ENCODE data around the gene MARK1. TPM values are rescaled to one million over a fixed set of nuclear protein-coding genes. Genes with fewer than 3 reads are reported as not detected.

Gene MARK1
- total RNA-seq, 1 donor from 2014 or later, result 13.2 TPM

DNA sequence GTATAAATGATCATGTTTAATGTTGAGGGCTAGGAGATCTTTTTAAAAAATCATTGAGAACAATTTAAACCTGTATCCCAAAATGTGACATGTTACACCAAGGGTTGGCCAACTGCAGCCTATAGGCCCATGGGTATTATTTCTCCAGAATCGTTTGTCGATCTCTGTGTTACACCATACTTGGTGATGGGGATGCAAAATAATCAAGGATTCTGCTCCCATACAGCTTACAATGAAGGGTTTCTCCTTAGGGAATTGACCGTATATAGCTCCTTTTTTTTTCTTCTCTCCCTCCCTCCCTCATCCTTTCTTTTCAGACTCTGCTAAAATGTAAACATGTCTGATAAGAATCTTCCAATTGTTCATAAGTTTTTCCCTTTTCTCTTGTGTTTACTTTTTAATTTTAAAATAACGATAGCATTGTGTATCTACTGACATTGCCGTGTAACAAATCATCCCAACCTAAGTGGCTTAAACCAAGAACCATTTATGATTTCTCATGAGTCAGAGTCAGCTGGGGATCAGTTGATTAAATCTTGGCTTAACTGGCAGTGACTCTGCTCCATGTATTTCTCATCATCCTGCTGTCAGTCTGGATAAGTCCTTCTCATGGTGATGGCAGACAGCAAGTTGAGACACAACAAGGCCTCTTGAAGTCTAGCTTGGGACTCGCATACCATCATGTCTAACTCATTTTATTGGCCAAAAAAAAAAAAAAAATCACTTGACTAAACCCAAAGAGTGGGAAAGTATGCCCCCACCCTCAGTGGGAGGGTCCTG, 48.0 kb downstream of the MARK1 start:
- H3K36me3 Mint-ChIP-seq, result peaks cover 11% of the 10 kb centered on the region
- no peak overlapping the region for H3K4me3 ChIP-seq
- H3K4me1 ChIP-seq, result no peaks in the 10 kb centered on the region
- H2AFZ ChIP-seq (replicated peaks), result no peak overlapping the region
- H3K4me3 Mint-ChIP-seq, result no peak overlapping the region
- no peaks in the 10 kb centered on the region for H4K20me1 ChIP-seq (ENCODE audit: low read depth)
- H3K79me2 ChIP-seq (ENCODE audit: low read depth), result peaks cover 52% of the 10 kb centered on the region
- no peak overlapping the region for H3K9ac ChIP-seq
- H3F3A ChIP-seq (ENCODE audit: low read depth), result no peaks in the 10 kb centered on the region
- H3K9me3 ChIP-seq (ENCODE audit: low read depth), result peaks cover 13% of the 10 kb centered on the region
- peaks cover 2% of the 10 kb centered on the region for H3K36me3 ChIP-seq
- TF ChIP-seq, protein P1, sequence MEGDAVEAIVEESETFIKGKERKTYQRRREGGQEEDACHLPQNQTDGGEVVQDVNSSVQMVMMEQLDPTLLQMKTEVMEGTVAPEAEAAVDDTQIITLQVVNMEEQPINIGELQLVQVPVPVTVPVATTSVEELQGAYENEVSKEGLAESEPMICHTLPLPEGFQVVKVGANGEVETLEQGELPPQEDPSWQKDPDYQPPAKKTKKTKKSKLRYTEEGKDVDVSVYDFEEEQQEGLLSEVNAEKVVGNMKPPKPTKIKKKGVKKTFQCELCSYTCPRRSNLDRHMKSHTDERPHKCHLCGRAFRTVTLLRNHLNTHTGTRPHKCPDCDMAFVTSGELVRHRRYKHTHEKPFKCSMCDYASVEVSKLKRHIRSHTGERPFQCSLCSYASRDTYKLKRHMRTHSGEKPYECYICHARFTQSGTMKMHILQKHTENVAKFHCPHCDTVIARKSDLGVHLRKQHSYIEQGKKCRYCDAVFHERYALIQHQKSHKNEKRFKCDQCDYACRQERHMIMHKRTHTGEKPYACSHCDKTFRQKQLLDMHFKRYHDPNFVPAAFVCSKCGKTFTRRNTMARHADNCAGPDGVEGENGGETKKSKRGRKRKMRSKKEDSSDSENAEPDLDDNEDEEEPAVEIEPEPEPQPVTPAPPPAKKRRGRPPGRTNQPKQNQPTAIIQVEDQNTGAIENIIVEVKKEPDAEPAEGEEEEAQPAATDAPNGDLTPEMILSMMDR (IDR thresholded peaks at IDR 0.05), result no peak
- TF ChIP-seq EZH2phosphoT487 (IDR thresholded peaks at IDR 0.05) (no peak), EZH2 (IDR thresholded peaks at IDR 0.05) (no peak)
- no peak overlapping the region for H3K4me2 ChIP-seq
- H3K27ac ChIP-seq, result no peak overlapping the region
- no peaks in the 10 kb centered on the region for H3K27me3 Mint-ChIP-seq (ENCODE audit: insufficient read depth, low read depth)
- H3K9me3 Mint-ChIP-seq, result peaks cover 31% of the 10 kb centered on the region
- no peak for DNase-seq (ENCODE audit: low spot score)
- no peak overlapping the region for H3K27ac Mint-ChIP-seq
- no peaks in the 10 kb centered on the region for H3K27me3 ChIP-seq
- H3K4me1 Mint-ChIP-seq, result no peaks in the 10 kb centered on the region

DNA sequence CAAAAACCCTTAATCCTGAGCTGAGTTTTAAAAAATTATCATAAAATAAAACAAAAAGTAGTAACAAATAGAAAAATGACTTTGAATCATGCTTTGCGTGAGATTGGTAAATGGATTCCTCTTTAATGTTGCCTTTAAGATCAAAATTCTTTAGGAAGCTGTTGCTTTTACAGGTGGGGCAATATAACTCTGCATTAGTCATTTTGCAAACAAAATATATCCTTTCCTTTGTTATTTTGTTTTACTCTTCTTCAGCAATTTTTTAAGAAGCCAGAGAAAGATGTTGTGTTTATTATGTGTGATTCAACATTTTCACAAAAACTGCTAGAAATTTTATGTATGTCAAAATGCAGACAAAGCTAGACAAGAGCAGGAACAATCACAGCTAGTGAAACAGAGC, 50.0 kb downstream of the MARK1 start:
- TF ChIP-seq EZH2 (IDR thresholded peaks at IDR 0.05) (no peak), EZH2phosphoT487 (IDR thresholded peaks at IDR 0.05) (no peak)
- TF ChIP-seq, protein P1 (IDR thresholded peaks at IDR 0.05), result no peak
- no peaks in the 10 kb centered on the region for H3K4me1 Mint-ChIP-seq

DNA sequence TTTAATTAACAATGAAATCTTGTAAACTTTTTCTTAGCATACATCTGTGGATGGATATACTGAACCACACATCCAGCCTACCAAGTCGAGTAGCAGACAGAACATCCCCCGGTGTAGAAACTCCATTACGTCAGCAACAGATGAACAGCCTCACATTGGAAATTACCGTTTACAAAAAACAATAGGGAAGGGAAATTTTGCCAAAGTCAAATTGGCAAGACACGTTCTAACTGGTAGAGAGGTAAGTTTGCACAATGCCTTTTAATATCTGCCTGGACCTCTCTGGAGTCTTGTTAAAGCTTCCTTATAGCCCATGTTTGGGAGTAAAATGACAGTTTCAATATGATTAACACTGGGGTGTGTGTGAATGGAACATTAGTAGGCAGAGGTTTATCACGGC, 51.4 kb downstream of the MARK1 start:
- no peak overlapping the region for H2AFZ ChIP-seq (replicated peaks)
- H3K4me2 ChIP-seq, result no peak overlapping the region
- H4K20me1 ChIP-seq (ENCODE audit: low read depth), result no peaks in the 10 kb centered on the region
- H3K27me3 Mint-ChIP-seq (ENCODE audit: insufficient read depth, low read depth), result no peaks in the 10 kb centered on the region
- H3K36me3 ChIP-seq, result no peaks in the 10 kb centered on the region
- peaks cover 3% of the 10 kb centered on the region for H3K9me3 ChIP-seq (ENCODE audit: low read depth)
- no peaks in the 10 kb centered on the region for H3K27me3 ChIP-seq
- H3K9me3 Mint-ChIP-seq, result peaks cover 16% of the 10 kb centered on the region
- TF ChIP-seq, protein P1 (IDR thresholded peaks at IDR 0.05), result no peak
- TF ChIP-seq EZH2phosphoT487 (IDR thresholded peaks at IDR 0.05) (no peak), EZH2 (IDR thresholded peaks at IDR 0.05) (no peak)
- no peak overlapping the region for H3K4me3 ChIP-seq
- no peak overlapping the region for H3K4me3 Mint-ChIP-seq
- no peak for DNase-seq (ENCODE audit: low spot score)
- peaks cover 6% of the 10 kb centered on the region for H3K36me3 Mint-ChIP-seq
- H3K4me1 ChIP-seq, result no peaks in the 10 kb centered on the region
- no peak overlapping the region for H3K9ac ChIP-seq
- H3K27ac Mint-ChIP-seq, result no peak overlapping the region
- H3F3A ChIP-seq (ENCODE audit: low read depth), result no peaks in the 10 kb centered on the region
- no peak overlapping the region for H3K27ac ChIP-seq
- H3K4me1 Mint-ChIP-seq, result no peaks in the 10 kb centered on the region
- H3K79me2 ChIP-seq (ENCODE audit: low read depth), result peaks cover 19% of the 10 kb centered on the region

More for the DNA sequence above, 50.0 kb downstream of the MARK1 start:
- H3K79me2 ChIP-seq (ENCODE audit: low read depth), result peaks cover 33% of the 10 kb centered on the region
- no peak overlapping the region for H3K4me3 Mint-ChIP-seq
- peaks cover 9% of the 10 kb centered on the region for H3K36me3 Mint-ChIP-seq
- no peak overlapping the region for H3K27ac Mint-ChIP-seq
- peaks cover 9% of the 10 kb centered on the region for H3K9me3 ChIP-seq (ENCODE audit: low read depth)
- H3K9me3 Mint-ChIP-seq, result peaks cover 26% of the 10 kb centered on the region
- H3K4me1 ChIP-seq, result no peaks in the 10 kb centered on the region
- H3K27me3 Mint-ChIP-seq (ENCODE audit: insufficient read depth, low read depth), result no peaks in the 10 kb centered on the region
- H3F3A ChIP-seq (ENCODE audit: low read depth), result no peaks in the 10 kb centered on the region
- no peaks in the 10 kb centered on the region for H4K20me1 ChIP-seq (ENCODE audit: low read depth)
- H3K4me2 ChIP-seq, result no peak overlapping the region
- no peaks in the 10 kb centered on the region for H3K36me3 ChIP-seq
- no peak overlapping the region for H3K27ac ChIP-seq
- no peak overlapping the region for H3K9ac ChIP-seq
- no peak overlapping the region for H3K4me3 ChIP-seq
- DNase-seq (ENCODE audit: low spot score), result no peak
- no peaks in the 10 kb centered on the region for H3K27me3 ChIP-seq
- H2AFZ ChIP-seq (replicated peaks), result no peak overlapping the region
